ENCODE results near the gene PKDREJ. TPM values are rescaled to one million over a fixed set of nuclear protein-coding genes. Genes with fewer than 3 reads are reported as not detected.
"Not testable (repeated sequence)": the region's sequence is repeated elsewhere in the genome, so short reads cannot be mapped to it uniquely, and the experiment has no call there.

The PKDREJ gene
- total RNA-seq (not detected), polyA plus RNA-seq (not detected), total RNA-seq (0 reads per million in 6 experiments)

- peaks cover 0 to 18% (median 2%) of the 10 kb centered on the region in 3 donors for H3K36me3 Mint-ChIP-seq
- H3K9me3 Mint-ChIP-seq: peaks cover 0 to 25% (median 2%) of the 10 kb centered on the region in 9 donors
- H3K27me3 Mint-ChIP-seq: peaks cover 27 to 55% (median 46%) of the 10 kb centered on the region in 5 donors
- POLR2A ChIA-PET: no interaction called here
- ATAC-seq (no peak), DNase-seq (no peak)
- peaks cover 2 to 20% (median 9%) of the 10 kb centered on the region in 4 donors for H3K4me1 Mint-ChIP-seq
- peak within 1 kb of the TSS in 1 of 10 donors; percentile 12 for H3K27ac Mint-ChIP-seq
- peak within 1 kb of the TSS in 9 of 10 donors; percentile 7 to 69 (median 50) for H3K4me3 Mint-ChIP-seq
Observed at GRCh38 chr22:46263216-46263590, at the start of gene PKDREJ. Gene PKDREJ (minus strand): TSS chr22:46263343. CDS start chr22:46263322, 21 bp downstream.

GRCh38 chr22:46312848-46313247, 49.7 kb upstream of the PKDREJ start:
- POLR2A ChIA-PET, H3K4me3 Mint-ChIP-seq, H3K27me3 Mint-ChIP-seq, ATAC-seq, H3K4me1 Mint-ChIP-seq, H3K27ac Mint-ChIP-seq, H3K9me3 Mint-ChIP-seq, H3K36me3 Mint-ChIP-seq: not testable (repeated sequence)
- DNase-seq: peak in 1 of 10 donors; percentile 2

GRCh38 chr22:46312056-46312455, 48.9 kb upstream of the PKDREJ start:
- H3K9me3 Mint-ChIP-seq: no peaks in the 10 kb centered on the region
- ATAC-seq: no peak
- POLR2A ChIA-PET: no interaction called here
- no peaks in the 10 kb centered on the region for H3K27me3 Mint-ChIP-seq
- no peaks in the 10 kb centered on the region for H3K36me3 Mint-ChIP-seq
- H3K4me1 Mint-ChIP-seq: no peaks in the 10 kb centered on the region
- no peak overlapping the region for H3K4me3 Mint-ChIP-seq
- no peak overlapping the region for H3K27ac Mint-ChIP-seq
- DNase-seq: peak in 1 of 10 donors; percentile 22

DNA sequence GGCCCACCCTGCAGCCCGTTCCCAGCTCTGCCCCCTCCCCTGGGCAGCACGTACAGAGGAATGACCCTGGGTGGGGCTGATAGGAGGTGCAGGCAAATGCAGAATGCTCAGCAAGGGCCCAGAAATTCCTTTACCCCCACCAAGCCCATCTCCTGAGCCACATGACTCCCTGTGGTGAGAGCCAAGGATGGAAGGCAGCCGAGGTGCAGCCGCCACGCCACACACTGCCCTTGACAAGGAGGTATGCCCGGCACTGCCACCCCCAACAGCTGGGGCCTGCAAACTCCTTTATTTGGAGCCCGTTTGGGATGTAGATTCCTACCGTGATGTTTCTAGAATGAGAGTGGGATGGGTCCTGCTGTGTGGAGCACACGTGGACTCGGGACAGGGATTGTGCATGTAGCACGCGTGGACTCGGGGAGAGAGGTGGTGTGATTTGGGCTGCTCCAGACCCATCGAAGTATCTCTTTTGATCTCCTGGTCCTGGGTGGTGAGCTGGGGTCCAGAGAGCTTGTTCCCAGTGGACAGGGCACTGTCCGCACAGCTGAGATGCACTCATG, 46.5 kb upstream of the PKDREJ start:
- Mint-ChIP-seq H3K4me1 (no peaks in the 10 kb centered on the region), H3K4me3 (no peak overlapping the region), H3K27me3 (no peaks in the 10 kb centered on the region), H3K27ac (no peak overlapping the region), H3K9me3 (no peaks in the 10 kb centered on the region), H3K36me3 (no peaks in the 10 kb centered on the region)
- ATAC-seq (no peak), DNase-seq (peak in 1 of 10 donors; percentile 27)
- POLR2A ChIA-PET: no interaction called here

- POLR2A ChIA-PET: no interaction called here
- no peaks in the 10 kb centered on the region for H3K4me1 Mint-ChIP-seq
- no peaks in the 10 kb centered on the region for H3K27me3 Mint-ChIP-seq
- no peak overlapping the region for H3K27ac Mint-ChIP-seq
- DNase-seq (peak in 1 of 10 donors; percentile 49), ATAC-seq (no peak)
- no peaks in the 10 kb centered on the region for H3K9me3 Mint-ChIP-seq
- no peak overlapping the region for H3K4me3 Mint-ChIP-seq
- no peaks in the 10 kb centered on the region for H3K36me3 Mint-ChIP-seq
Observed at GRCh38 chr22:46308283-46308988, 45.3 kb upstream of the PKDREJ start.

DNA sequence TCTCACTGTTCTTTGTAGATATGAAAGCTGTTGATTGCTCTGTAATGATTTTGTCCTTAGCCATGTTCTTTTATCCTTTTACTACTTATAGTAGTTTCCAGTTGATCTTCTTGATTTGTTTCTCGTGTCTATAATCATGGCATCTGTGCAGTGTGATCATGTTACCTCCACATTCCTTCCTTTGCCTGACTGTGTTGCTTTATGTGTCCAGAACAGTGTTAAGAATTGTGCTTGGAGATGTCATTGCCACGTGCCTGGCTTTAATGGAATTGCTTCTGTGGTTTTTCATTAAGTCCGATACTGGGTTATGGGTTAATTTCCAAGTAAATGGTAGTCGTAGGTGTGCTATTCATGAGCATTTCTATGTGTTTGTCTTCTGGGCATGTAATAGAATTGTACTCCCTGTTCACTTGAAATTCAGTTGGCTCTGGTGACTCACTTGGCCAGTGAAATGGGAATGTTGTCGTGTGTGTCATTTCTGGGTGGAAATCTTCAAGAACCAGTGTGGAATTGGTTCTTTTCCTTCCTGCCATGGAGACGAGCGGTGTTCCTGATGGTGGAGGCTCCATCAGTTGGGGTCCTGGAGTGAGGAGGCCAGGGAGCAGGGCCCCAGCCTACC, 40.3 kb upstream of the PKDREJ start:
- Mint-ChIP-seq H3K4me1 (no peaks in the 10 kb centered on the region), H3K27me3 (peaks cover 2 to 23% (median 11%) of the 10 kb centered on the region in 5 donors), H3K4me3 (no peak overlapping the region), H3K27ac (no peak overlapping the region), H3K9me3 (no peaks in the 10 kb centered on the region), H3K36me3 (no peaks in the 10 kb centered on the region)
- no peak for DNase-seq
- POLR2A ChIA-PET: interaction anchor here (0.7 to 1.2 kb wide), 2 partner anchors 36 to 625 kb away, joined by 3 to 4 read pairs; partner anchors contain the start of gene TTC38
- ATAC-seq: no peak

GRCh38 chr22:46300491-46300890, 37.3 kb upstream of the PKDREJ start:
- Mint-ChIP-seq H3K4me1 (peaks cover 13 to 20% (median 17%) of the 10 kb centered on the region in 4 donors), H3K27ac (no peak overlapping the region), H3K9me3 (no peaks in the 10 kb centered on the region), H3K36me3 (no peaks in the 10 kb centered on the region), H3K4me3 (no peak overlapping the region), H3K27me3 (peaks cover 2 to 26% (median 15%) of the 10 kb centered on the region in 5 donors)
- DNase-seq (peak in 1 of 10 donors; percentile 59), ATAC-seq (no peak)
- POLR2A ChIA-PET: no interaction called here

GRCh38 chr22:46299101-46299500, 36.0 kb upstream of the PKDREJ start:
- peak overlapping the region in 6 of 10 donors; percentile 7 to 70 (median 32) for H3K4me3 Mint-ChIP-seq
- H3K27me3 Mint-ChIP-seq: peaks cover 2 to 26% (median 15%) of the 10 kb centered on the region in 5 donors
- ATAC-seq (no peak), DNase-seq (no peak)
- H3K27ac Mint-ChIP-seq: no peak overlapping the region
- no peaks in the 10 kb centered on the region for H3K36me3 Mint-ChIP-seq
- POLR2A ChIA-PET: interaction anchor here (0.6 kb wide), 2 partner anchors 148 to 1023 kb away, joined by 3 to 7 read pairs; no protein-coding TSS in a partner anchor
- H3K4me1 Mint-ChIP-seq: peaks cover 13 to 26% (median 24%) of the 10 kb centered on the region in 4 donors
- H3K9me3 Mint-ChIP-seq: no peaks in the 10 kb centered on the region

- H3K4me3 Mint-ChIP-seq: peak overlapping the region; percentile 63 to 94 (median 80)
- H3K9me3 Mint-ChIP-seq: no peaks in the 10 kb centered on the region
- H3K4me1 Mint-ChIP-seq: peaks cover 15 to 41% (median 33%) of the 10 kb centered on the region in 4 donors
- POLR2A ChIA-PET: interaction anchor here (1.0 to 1.8 kb wide), 2 partner anchors 10 to 291 kb away, joined by 3 to 7 read pairs; no protein-coding TSS in a partner anchor
- ATAC-seq: no peak
- peak overlapping the region in 5 of 10 donors; percentile 22 to 67 (median 46) for H3K27ac Mint-ChIP-seq
- DNase-seq: no peak
- H3K27me3 Mint-ChIP-seq: peaks cover 2 to 26% (median 15%) of the 10 kb centered on the region in 5 donors
- peaks cover 0 to 4% (median 4%) of the 10 kb centered on the region in 3 donors for H3K36me3 Mint-ChIP-seq
Observed at GRCh38 chr22:46297151-46297812, 34.1 kb upstream of the PKDREJ start.

- Mint-ChIP-seq H3K9me3 (no peaks in the 10 kb centered on the region), H3K36me3 (peaks cover 0 to 7% (median 6%) of the 10 kb centered on the region in 3 donors), H3K4me3 (peak within 1 kb of the TSS; percentile 82 to 96 (median 90)), H3K4me1 (peaks cover 15 to 44% (median 33%) of the 10 kb centered on the region in 4 donors), H3K27me3 (peaks cover 2 to 26% (median 15%) of the 10 kb centered on the region in 5 donors), H3K27ac (peak within 1 kb of the TSS; percentile 93 to 99 (median 98))
- POLR2A ChIA-PET: interaction anchor here (0.6 to 2.1 kb wide), 9 partner anchors 9 to 466 kb away, joined by 3 to 11 read pairs (median 7); partner anchors contain the start of genes CDPF1, TBC1D22A and TRMU
- peak; percentile 90 to 99 (median 96) for DNase-seq
- ATAC-seq: peak; percentile 98 to 99
Observed at GRCh38 chr22:46296257-46297150, 33.4 kb upstream of the PKDREJ start, which contains the start of gene GTSE1. Gene GTSE1 (plus strand): TSS chr22:46296870. CDS start chr22:46297401, 531 bp downstream.

- peaks cover 0 to 7% (median 6%) of the 10 kb centered on the region in 3 donors for H3K36me3 Mint-ChIP-seq
- ATAC-seq: no peak
- peaks cover 15 to 49% (median 33%) of the 10 kb centered on the region in 4 donors for H3K4me1 Mint-ChIP-seq
- peak overlapping the region; percentile 82 to 96 (median 90) for H3K4me3 Mint-ChIP-seq
- POLR2A ChIA-PET: interaction anchor here (0.8 to 2.1 kb wide), 7 partner anchors 8 to 467 kb away, joined by 3 to 11 read pairs (median 7); partner anchors contain the start of genes CDPF1, TBC1D22A and TRMU
- DNase-seq: peak in 1 of 10 donors; percentile 32
- peak overlapping the region; percentile 93 to 99 (median 98) for H3K27ac Mint-ChIP-seq
- no peaks in the 10 kb centered on the region for H3K9me3 Mint-ChIP-seq
- H3K27me3 Mint-ChIP-seq: peaks cover 1 to 22% (median 14%) of the 10 kb centered on the region in 5 donors
Observed at GRCh38 chr22:46295277-46295971, 32.3 kb upstream of the PKDREJ start.

Data from naive thymus-derived CD8-positive, alpha-beta T cell (primary cell).